WTC11 (cell line): Measurements from ENCODE around the gene SIRT3.

Experiments
- CREM ChIP-seq: sonication (generic); formaldehyde crosslinking; IDR thresholded peaks from 2 replicates; pipeline ENCODE4 v1.8.1; 2022; ENCODE audit warnings: mild to moderate bottlenecking, missing genetic modification reagents, moderate library complexity
- CTCF ChIP-seq: fragments of 200-600 bp; IDR thresholded peaks from 2 replicates; pipeline ENCODE4 v1.8.0; 2022; ENCODE audit warnings: antibody characterized with exemption
- ESRRA ChIP-seq: sonication (generic); formaldehyde crosslinking; IDR thresholded peaks from 2 replicates; pipeline ENCODE4 v1.8.1; 2022; ENCODE audit warnings: mild to moderate bottlenecking, missing genetic modification reagents, borderline replicate concordance
- JUN ChIP-seq: sonication (generic); formaldehyde crosslinking; IDR thresholded peaks from 2 replicates; pipeline ENCODE4 v1.8.0; 2023; ENCODE audit warnings: mild to moderate bottlenecking, missing genetic modification reagents
- NR3C1 ChIP-seq: sonication (generic); formaldehyde crosslinking; conservative IDR thresholded peaks from 2 replicates; pipeline ENCODE4 v1.8.1; 2023; ENCODE audit warnings: low read depth, mild to moderate bottlenecking, missing genetic modification reagents
- SP1 ChIP-seq: sonication (generic); formaldehyde crosslinking; conservative IDR thresholded peaks from 2 replicates; pipeline ENCODE4 v1.8.1; 2022; ENCODE audit warnings: missing genetic modification reagents
- TCF7 ChIP-seq: sonication (generic); formaldehyde crosslinking; IDR thresholded peaks from 2 replicates; pipeline ENCODE4 v1.8.0; 2022; ENCODE audit warnings: mild to moderate bottlenecking, low read depth, missing genetic modification reagents, moderate library complexity
- ZNF671 ChIP-seq: fragments of 250-450 bp; sonication (Bioruptor Pico); IDR thresholded peaks from 2 replicates; pipeline ENCODE4 v1.8.0; 2021; ENCODE audit warnings: mild to moderate bottlenecking
- TF ChIP-seq, protein P1 (sequence below): fragments of 250-450 bp; sonication (Bioruptor Pico); IDR thresholded peaks from 2 replicates; pipeline ENCODE4 v1.9.0; 2021; ENCODE audit warnings: mild to moderate bottlenecking
- TF ChIP-seq, protein P2 (sequence below): sonication (generic); formaldehyde crosslinking; IDR thresholded peaks from 2 replicates; pipeline ENCODE4 v1.8.1; 2023; ENCODE audit warnings: mild to moderate bottlenecking, missing genetic modification reagents, borderline replicate concordance

GRCh38 chr11:203056-203944, 32.8 kb downstream of the SIRT3 start:
- TF ChIP-seq CTCF (no peak), JUN (no peak), SP1 (CRISPR knock-in tag) (no peak), ZNF671 (no peak), CREM (CRISPR knock-in tag) (no peak), NR3C1 (CRISPR knock-in tag) (no peak), ESRRA (no peak), TCF7 (CRISPR knock-in tag) (no peak)
- TF ChIP-seq, protein P1, sequence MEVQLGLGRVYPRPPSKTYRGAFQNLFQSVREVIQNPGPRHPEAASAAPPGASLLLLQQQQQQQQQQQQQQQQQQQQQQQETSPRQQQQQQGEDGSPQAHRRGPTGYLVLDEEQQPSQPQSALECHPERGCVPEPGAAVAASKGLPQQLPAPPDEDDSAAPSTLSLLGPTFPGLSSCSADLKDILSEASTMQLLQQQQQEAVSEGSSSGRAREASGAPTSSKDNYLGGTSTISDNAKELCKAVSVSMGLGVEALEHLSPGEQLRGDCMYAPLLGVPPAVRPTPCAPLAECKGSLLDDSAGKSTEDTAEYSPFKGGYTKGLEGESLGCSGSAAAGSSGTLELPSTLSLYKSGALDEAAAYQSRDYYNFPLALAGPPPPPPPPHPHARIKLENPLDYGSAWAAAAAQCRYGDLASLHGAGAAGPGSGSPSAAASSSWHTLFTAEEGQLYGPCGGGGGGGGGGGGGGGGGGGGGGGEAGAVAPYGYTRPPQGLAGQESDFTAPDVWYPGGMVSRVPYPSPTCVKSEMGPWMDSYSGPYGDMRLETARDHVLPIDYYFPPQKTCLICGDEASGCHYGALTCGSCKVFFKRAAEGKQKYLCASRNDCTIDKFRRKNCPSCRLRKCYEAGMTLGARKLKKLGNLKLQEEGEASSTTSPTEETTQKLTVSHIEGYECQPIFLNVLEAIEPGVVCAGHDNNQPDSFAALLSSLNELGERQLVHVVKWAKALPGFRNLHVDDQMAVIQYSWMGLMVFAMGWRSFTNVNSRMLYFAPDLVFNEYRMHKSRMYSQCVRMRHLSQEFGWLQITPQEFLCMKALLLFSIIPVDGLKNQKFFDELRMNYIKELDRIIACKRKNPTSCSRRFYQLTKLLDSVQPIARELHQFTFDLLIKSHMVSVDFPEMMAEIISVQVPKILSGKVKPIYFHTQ = no peak
- TF ChIP-seq, protein P2, sequence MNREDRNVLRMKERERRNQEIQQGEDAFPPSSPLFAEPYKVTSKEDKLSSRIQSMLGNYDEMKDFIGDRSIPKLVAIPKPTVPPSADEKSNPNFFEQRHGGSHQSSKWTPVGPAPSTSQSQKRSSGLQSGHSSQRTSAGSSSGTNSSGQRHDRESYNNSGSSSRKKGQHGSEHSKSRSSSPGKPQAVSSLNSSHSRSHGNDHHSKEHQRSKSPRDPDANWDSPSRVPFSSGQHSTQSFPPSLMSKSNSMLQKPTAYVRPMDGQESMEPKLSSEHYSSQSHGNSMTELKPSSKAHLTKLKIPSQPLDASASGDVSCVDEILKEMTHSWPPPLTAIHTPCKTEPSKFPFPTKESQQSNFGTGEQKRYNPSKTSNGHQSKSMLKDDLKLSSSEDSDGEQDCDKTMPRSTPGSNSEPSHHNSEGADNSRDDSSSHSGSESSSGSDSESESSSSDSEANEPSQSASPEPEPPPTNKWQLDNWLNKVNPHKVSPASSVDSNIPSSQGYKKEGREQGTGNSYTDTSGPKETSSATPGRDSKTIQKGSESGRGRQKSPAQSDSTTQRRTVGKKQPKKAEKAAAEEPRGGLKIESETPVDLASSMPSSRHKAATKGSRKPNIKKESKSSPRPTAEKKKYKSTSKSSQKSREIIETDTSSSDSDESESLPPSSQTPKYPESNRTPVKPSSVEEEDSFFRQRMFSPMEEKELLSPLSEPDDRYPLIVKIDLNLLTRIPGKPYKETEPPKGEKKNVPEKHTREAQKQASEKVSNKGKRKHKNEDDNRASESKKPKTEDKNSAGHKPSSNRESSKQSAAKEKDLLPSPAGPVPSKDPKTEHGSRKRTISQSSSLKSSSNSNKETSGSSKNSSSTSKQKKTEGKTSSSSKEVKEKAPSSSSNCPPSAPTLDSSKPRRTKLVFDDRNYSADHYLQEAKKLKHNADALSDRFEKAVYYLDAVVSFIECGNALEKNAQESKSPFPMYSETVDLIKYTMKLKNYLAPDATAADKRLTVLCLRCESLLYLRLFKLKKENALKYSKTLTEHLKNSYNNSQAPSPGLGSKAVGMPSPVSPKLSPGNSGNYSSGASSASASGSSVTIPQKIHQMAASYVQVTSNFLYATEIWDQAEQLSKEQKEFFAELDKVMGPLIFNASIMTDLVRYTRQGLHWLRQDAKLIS = no peak
